Measurements from ENCODE around the gene SETBP1.

SETBP1 gene

GRCh38 chr18:44823286-44823685 is 142.6 kb downstream of the SETBP1 start:
- no peak for DNase-seq (ENCODE audit: low read depth)
- Histone ChIP-seq H3K9me3 (ENCODE audit: control insufficient read depth, low read length) (no peaks in the 10 kb centered on the region), H3K4me3 (ENCODE audit: low read length) (no peak overlapping the region), H3K4me1 (ENCODE audit: control insufficient read depth, insufficient read depth, low read length) (peaks cover 20% of the 10 kb centered on the region), H3K27me3 (replicated peaks; ENCODE audit: control insufficient read depth, insufficient read depth, low read length) (no peaks in the 10 kb centered on the region), H3K9ac (ENCODE audit: low read length) (no peak overlapping the region), H3K36me3 (ENCODE audit: control insufficient read depth, insufficient read depth, low read length, severe bottlenecking) (peaks cover 2% of the 10 kb centered on the region)

GRCh38 chr18:44823782-44824181 is 143.1 kb downstream of the SETBP1 start:
- no peak overlapping the region for H3K9ac ChIP-seq (ENCODE audit: low read length)
- H3K36me3 ChIP-seq (ENCODE audit: control insufficient read depth, insufficient read depth, low read length, severe bottlenecking), result no peaks in the 10 kb centered on the region
- H3K27me3 ChIP-seq (replicated peaks; ENCODE audit: control insufficient read depth, insufficient read depth, low read length), result no peaks in the 10 kb centered on the region
- peaks cover 20% of the 10 kb centered on the region for H3K4me1 ChIP-seq (ENCODE audit: control insufficient read depth, insufficient read depth, low read length)
- no peaks in the 10 kb centered on the region for H3K9me3 ChIP-seq (ENCODE audit: control insufficient read depth, low read length)
- DNase-seq (ENCODE audit: low read depth), result peak; percentile 15
- no peak overlapping the region for H3K4me3 ChIP-seq (ENCODE audit: low read length)

- no peak overlapping the region for H3K9ac ChIP-seq (ENCODE audit: low read length)
- H3K4me3 ChIP-seq (ENCODE audit: low read length), result no peak overlapping the region
- no peaks in the 10 kb centered on the region for H3K36me3 ChIP-seq (ENCODE audit: control insufficient read depth, insufficient read depth, low read length, severe bottlenecking)
- DNase-seq (ENCODE audit: low read depth), result no peak
- H3K4me1 ChIP-seq (ENCODE audit: control insufficient read depth, insufficient read depth, low read length), result peaks cover 20% of the 10 kb centered on the region
- H3K27me3 ChIP-seq (replicated peaks; ENCODE audit: control insufficient read depth, insufficient read depth, low read length), result no peaks in the 10 kb centered on the region
- no peaks in the 10 kb centered on the region for H3K9me3 ChIP-seq (ENCODE audit: control insufficient read depth, low read length)
Measured at GRCh38 chr18:44824884-44825283, 144.2 kb downstream of the SETBP1 start.

- peak overlapping the region; percentile 49 for H3K4me3 ChIP-seq (ENCODE audit: low read length)
- H3K9me3 ChIP-seq (ENCODE audit: control insufficient read depth, low read length), result no peaks in the 10 kb centered on the region
- peaks cover 20% of the 10 kb centered on the region for H3K4me1 ChIP-seq (ENCODE audit: control insufficient read depth, insufficient read depth, low read length)
- no peaks in the 10 kb centered on the region for H3K27me3 ChIP-seq (replicated peaks; ENCODE audit: control insufficient read depth, insufficient read depth, low read length)
- no peaks in the 10 kb centered on the region for H3K36me3 ChIP-seq (ENCODE audit: control insufficient read depth, insufficient read depth, low read length, severe bottlenecking)
- peak overlapping the region; percentile 80 for H3K9ac ChIP-seq (ENCODE audit: low read length)
- DNase-seq (ENCODE audit: low read depth), result peak; percentile 92
Measured at GRCh38 chr18:44826418-44827259, 146.0 kb downstream of the SETBP1 start.

- H3K9ac ChIP-seq (ENCODE audit: low read length), result no peak overlapping the region
- DNase-seq (ENCODE audit: low read depth), result no peak
- no peaks in the 10 kb centered on the region for H3K36me3 ChIP-seq (ENCODE audit: control insufficient read depth, insufficient read depth, low read length, severe bottlenecking)
- no peak overlapping the region for H3K4me3 ChIP-seq (ENCODE audit: low read length)
- H3K9me3 ChIP-seq (ENCODE audit: control insufficient read depth, low read length), result no peaks in the 10 kb centered on the region
- H3K4me1 ChIP-seq (ENCODE audit: control insufficient read depth, insufficient read depth, low read length), result peaks cover 20% of the 10 kb centered on the region
- no peaks in the 10 kb centered on the region for H3K27me3 ChIP-seq (replicated peaks; ENCODE audit: control insufficient read depth, insufficient read depth, low read length)
Measured at GRCh38 chr18:44828080-44828479, 147.4 kb downstream of the SETBP1 start.

GRCh38 chr18:44830581-44830980 is 149.9 kb downstream of the SETBP1 start:
- DNase-seq (ENCODE audit: low read depth), result peak; percentile 19
- no peaks in the 10 kb centered on the region for H3K27me3 ChIP-seq (replicated peaks; ENCODE audit: control insufficient read depth, insufficient read depth, low read length)
- H3K9me3 ChIP-seq (ENCODE audit: control insufficient read depth, low read length), result no peaks in the 10 kb centered on the region
- H3K4me3 ChIP-seq (ENCODE audit: low read length), result no peak overlapping the region
- H3K9ac ChIP-seq (ENCODE audit: low read length), result no peak overlapping the region
- no peaks in the 10 kb centered on the region for H3K36me3 ChIP-seq (ENCODE audit: control insufficient read depth, insufficient read depth, low read length, severe bottlenecking)
- peaks cover 18% of the 10 kb centered on the region for H3K4me1 ChIP-seq (ENCODE audit: control insufficient read depth, insufficient read depth, low read length)

GRCh38 chr18:44833786-44834185 is 153.1 kb downstream of the SETBP1 start:
- H3K9ac ChIP-seq (ENCODE audit: low read length), result no peak overlapping the region
- H3K4me3 ChIP-seq (ENCODE audit: low read length), result no peak overlapping the region
- no peaks in the 10 kb centered on the region for H3K27me3 ChIP-seq (replicated peaks; ENCODE audit: control insufficient read depth, insufficient read depth, low read length)
- no peaks in the 10 kb centered on the region for H3K9me3 ChIP-seq (ENCODE audit: control insufficient read depth, low read length)
- no peaks in the 10 kb centered on the region for H3K36me3 ChIP-seq (ENCODE audit: control insufficient read depth, insufficient read depth, low read length, severe bottlenecking)
- peaks cover 9% of the 10 kb centered on the region for H3K4me1 ChIP-seq (ENCODE audit: control insufficient read depth, insufficient read depth, low read length)
- DNase-seq (ENCODE audit: low read depth), result no peak

GRCh38 chr18:44834867-44835469 is 154.3 kb downstream of the SETBP1 start:
- no peak for DNase-seq (ENCODE audit: low read depth)
- H3K9me3 ChIP-seq (ENCODE audit: control insufficient read depth, low read length), result no peaks in the 10 kb centered on the region
- H3K4me1 ChIP-seq (ENCODE audit: control insufficient read depth, insufficient read depth, low read length), result peaks cover 15% of the 10 kb centered on the region
- H3K9ac ChIP-seq (ENCODE audit: low read length), result no peak overlapping the region
- no peaks in the 10 kb centered on the region for H3K36me3 ChIP-seq (ENCODE audit: control insufficient read depth, insufficient read depth, low read length, severe bottlenecking)
- no peaks in the 10 kb centered on the region for H3K27me3 ChIP-seq (replicated peaks; ENCODE audit: control insufficient read depth, insufficient read depth, low read length)
- no peak overlapping the region for H3K4me3 ChIP-seq (ENCODE audit: low read length)

GRCh38 chr18:44835703-44836102 is 155.0 kb downstream of the SETBP1 start:
- no peaks in the 10 kb centered on the region for H3K36me3 ChIP-seq (ENCODE audit: control insufficient read depth, insufficient read depth, low read length, severe bottlenecking)
- peak; percentile 35 for DNase-seq (ENCODE audit: low read depth)
- H3K4me3 ChIP-seq (ENCODE audit: low read length), result no peak overlapping the region
- no peaks in the 10 kb centered on the region for H3K9me3 ChIP-seq (ENCODE audit: control insufficient read depth, low read length)
- peaks cover 15% of the 10 kb centered on the region for H3K4me1 ChIP-seq (ENCODE audit: control insufficient read depth, insufficient read depth, low read length)
- no peak overlapping the region for H3K9ac ChIP-seq (ENCODE audit: low read length)
- no peaks in the 10 kb centered on the region for H3K27me3 ChIP-seq (replicated peaks; ENCODE audit: control insufficient read depth, insufficient read depth, low read length)

GRCh38 chr18:44836263-44836662 is 155.6 kb downstream of the SETBP1 start:
- no peaks in the 10 kb centered on the region for H3K36me3 ChIP-seq (ENCODE audit: control insufficient read depth, insufficient read depth, low read length, severe bottlenecking)
- DNase-seq (ENCODE audit: low read depth), result no peak
- peaks cover 15% of the 10 kb centered on the region for H3K4me1 ChIP-seq (ENCODE audit: control insufficient read depth, insufficient read depth, low read length)
- H3K9ac ChIP-seq (ENCODE audit: low read length), result no peak overlapping the region
- no peaks in the 10 kb centered on the region for H3K9me3 ChIP-seq (ENCODE audit: control insufficient read depth, low read length)
- H3K4me3 ChIP-seq (ENCODE audit: low read length), result no peak overlapping the region
- H3K27me3 ChIP-seq (replicated peaks; ENCODE audit: control insufficient read depth, insufficient read depth, low read length), result no peaks in the 10 kb centered on the region

GRCh38 chr18:44837482-44838180 is 156.9 kb downstream of the SETBP1 start:
- Histone ChIP-seq H3K27me3 (replicated peaks; ENCODE audit: control insufficient read depth, insufficient read depth, low read length) (no peaks in the 10 kb centered on the region), H3K4me3 (ENCODE audit: low read length) (no peak overlapping the region), H3K36me3 (ENCODE audit: control insufficient read depth, insufficient read depth, low read length, severe bottlenecking) (no peaks in the 10 kb centered on the region), H3K4me1 (ENCODE audit: control insufficient read depth, insufficient read depth, low read length) (peaks cover 15% of the 10 kb centered on the region), H3K9me3 (ENCODE audit: control insufficient read depth, low read length) (no peaks in the 10 kb centered on the region), H3K9ac (ENCODE audit: low read length) (no peak overlapping the region)
- no peak for DNase-seq (ENCODE audit: low read depth)

Measured in adipocyte (in vitro differentiated cells).